GM18520 (cell line): ENCODE data around the gene SLPI.

Experiments
- ATAC-seq: cut with Tn5 transposase; IDR thresholded peaks from one replicate; pipeline ENCODE4 v1.9.1; 2021; ENCODE audit not compliant: unreplicated experiment

SLPI gene

GRCh38 chr20:45218636-45219035 is 35.7 kb downstream of the SLPI start:
- ATAC-seq = no peak

GRCh38 chr20:45218124-45218523 is 36.2 kb downstream of the SLPI start:
- ATAC-seq = no peak

GRCh38 chr20:45212836-45213235 is 41.5 kb downstream of the SLPI start:
- no peak for ATAC-seq

- ATAC-seq = no peak
Measured at GRCh38 chr20:45211569-45212474, 42.5 kb downstream of the SLPI start.

GRCh38 chr20:45209924-45210323 is 44.4 kb downstream of the SLPI start:
- ATAC-seq = no peak

- ATAC-seq = no peak
Measured at GRCh38 chr20:45206725-45207124, 47.6 kb downstream of the SLPI start, which contains the start of gene SEMG1. TSS of gene SEMG1 (plus strand) at chr20:45207033. CDS start at chr20:45207054, 21 bp downstream.
